Activated naive CD4-positive, alpha-beta T cell treated with anti-CD3 and anti-CD28 coated beads for 36 hours (primary cell): ENCODE results near the gene C11orf24. TPM values are rescaled to one million over a fixed set of nuclear protein-coding genes. Genes with fewer than 3 reads are reported as not detected.
"Not testable (repeated sequence)": the region's sequence is repeated elsewhere in the genome, so short reads cannot be mapped to it uniquely, and the experiment has no call there.

Experiments
- CTCF ChIA-PET: fragments of 350-600 bp; sonication (Branson Sonifier 250); formaldehyde crosslinking; loops from one replicate; lab custom pipeline; 2021; ENCODE audit warnings: antibody characterized with exemption; lab: Charles Lee
- DNase-seq: peaks from one replicate; pipeline ENCODE4 v3.0.0-alpha.2; 2020
- H3K27ac Mint-ChIP-seq: one replicate; pipeline ENCODE4 v1.8.0; 2021; ENCODE audit warnings: mild to moderate bottlenecking, mixed read lengths
- H3K27me3 Mint-ChIP-seq: one replicate; pipeline ENCODE4 v1.8.0; 2021; ENCODE audit warnings: low read depth, mixed read lengths
- H3K36me3 Mint-ChIP-seq: one replicate; pipeline ENCODE4 v1.8.0; 2021; ENCODE audit warnings: low read depth, mixed read lengths
- H3K4me1 Mint-ChIP-seq: one replicate; pipeline ENCODE4 v1.8.0; 2021; ENCODE audit warnings: low read depth, mixed read lengths
- H3K4me3 Mint-ChIP-seq: one replicate; pipeline ENCODE4 v1.8.0; 2021; ENCODE audit warnings: mild to moderate bottlenecking, moderate library complexity, mixed read lengths
- H3K9me3 Mint-ChIP-seq: one replicate; pipeline ENCODE4 v1.8.0; 2021; ENCODE audit warnings: mixed read lengths
- intact Hi-C: fragments of 100-400 bp; cut with micrococcal nuclease; formaldehyde crosslinking; loops from one replicate; pipeline ENCODE4 v1.15.1; 2023
- total RNA-seq, 2 experiments: library from RNA; stranded (reverse); gene quantifications; one replicate each; pipeline ENCODE4 v1.2.3, GENCODE V29; 2021

The C11orf24 gene
- total RNA-seq, 2 experiments from 2014 or later, result 28.5 to 29.5 TPM

GRCh38 chr11:68309621-68310185 is 37.9 kb upstream of the C11orf24 start:
- CTCF ChIA-PET, result interaction anchor here (1.6 to 2.0 kb wide), 2 partner anchors 52 to 72 kb away, joined by 4 to 6 read pairs; no protein-coding TSS in a partner anchor
- no peaks in the 10 kb centered on the region for H3K9me3 Mint-ChIP-seq
- H3K36me3 Mint-ChIP-seq, result peaks cover 4% of the 10 kb centered on the region
- H3K4me3 Mint-ChIP-seq, result no peak overlapping the region
- intact Hi-C loops, result no loop called here
- no peak for DNase-seq
- H3K27me3 Mint-ChIP-seq, result no peaks in the 10 kb centered on the region
- H3K27ac Mint-ChIP-seq, result no peak overlapping the region
- peaks cover 14% of the 10 kb centered on the region for H3K4me1 Mint-ChIP-seq

GRCh38 chr11:68308068-68308467 is 36.3 kb upstream of the C11orf24 start:
- no peak overlapping the region for H3K27ac Mint-ChIP-seq
- no peaks in the 10 kb centered on the region for H3K27me3 Mint-ChIP-seq
- no peaks in the 10 kb centered on the region for H3K4me1 Mint-ChIP-seq
- H3K9me3 Mint-ChIP-seq, result peaks cover 2% of the 10 kb centered on the region
- H3K4me3 Mint-ChIP-seq, result no peak overlapping the region
- no peaks in the 10 kb centered on the region for H3K36me3 Mint-ChIP-seq
- CTCF ChIA-PET, result interaction anchor here (1.4 to 2.0 kb wide), 2 partner anchors 10 to 51 kb away, joined by 4 to 6 read pairs; no protein-coding TSS in a partner anchor
- intact Hi-C loops, result no loop called here
- DNase-seq, result no peak

GRCh38 chr11:68306636-68307035 is 34.9 kb upstream of the C11orf24 start:
- no peaks in the 10 kb centered on the region for H3K27me3 Mint-ChIP-seq
- CTCF ChIA-PET, result interaction anchor here (1.4 kb wide), 1 partner anchor 8 kb away, joined by 4 read pairs; no protein-coding TSS in a partner anchor
- no peaks in the 10 kb centered on the region for H3K36me3 Mint-ChIP-seq

GRCh38 chr11:68303982-68304780 is 32.4 kb upstream of the C11orf24 start:
- Mint-ChIP-seq H3K4me1 (no peaks in the 10 kb centered on the region), H3K27ac (no peak overlapping the region), H3K4me3 (no peak overlapping the region), H3K36me3 (no peaks in the 10 kb centered on the region), H3K9me3 (peaks cover 2% of the 10 kb centered on the region), H3K27me3 (no peaks in the 10 kb centered on the region)
- intact Hi-C loops, result no loop called here
- CTCF ChIA-PET, result interaction anchor here (2.0 kb wide), 1 partner anchor 47 kb away, joined by 7 read pairs; no protein-coding TSS in a partner anchor
- no peak for DNase-seq

More at GRCh38 chr11:68306636-68307035, 34.9 kb upstream of the C11orf24 start:
- DNase-seq, result no peak
- intact Hi-C loops, result no loop called here
- H3K27ac Mint-ChIP-seq, result no peak overlapping the region
- no peak overlapping the region for H3K4me3 Mint-ChIP-seq
- H3K9me3 Mint-ChIP-seq, result peaks cover 2% of the 10 kb centered on the region
- no peaks in the 10 kb centered on the region for H3K4me1 Mint-ChIP-seq

- no peaks in the 10 kb centered on the region for H3K36me3 Mint-ChIP-seq
- H3K4me1 Mint-ChIP-seq, result no peaks in the 10 kb centered on the region
- no peak for DNase-seq
- intact Hi-C loops, result no loop called here
- peaks cover 2% of the 10 kb centered on the region for H3K9me3 Mint-ChIP-seq
- CTCF ChIA-PET, result interaction anchor here (2.0 kb wide), 1 partner anchor 46 kb away, joined by 7 read pairs; no protein-coding TSS in a partner anchor
- H3K27ac Mint-ChIP-seq, result no peak overlapping the region
- H3K4me3 Mint-ChIP-seq, result no peak overlapping the region
- H3K27me3 Mint-ChIP-seq, result no peaks in the 10 kb centered on the region
These were observed 31.3 kb upstream of the C11orf24 start for GRCh38 chr11:68303083-68303482.

- Mint-ChIP-seq H3K9me3 (peaks cover 2% of the 10 kb centered on the region), H3K36me3 (no peaks in the 10 kb centered on the region), H3K27me3 (no peaks in the 10 kb centered on the region), H3K27ac (no peak overlapping the region), H3K4me1 (no peaks in the 10 kb centered on the region), H3K4me3 (no peak overlapping the region)
- CTCF ChIA-PET, result interaction anchor here (2.0 kb wide), 1 partner anchor 45 kb away, joined by 7 read pairs; no protein-coding TSS in a partner anchor
- intact Hi-C loops, result no loop called here
- DNase-seq, result no peak
These were observed 30.9 kb upstream of the C11orf24 start for GRCh38 chr11:68302670-68303069.

GRCh38 chr11:68302256-68302655 is 30.5 kb upstream of the C11orf24 start:
- Mint-ChIP-seq H3K4me1 (no peaks in the 10 kb centered on the region), H3K9me3 (peaks cover 2% of the 10 kb centered on the region), H3K4me3 (no peak overlapping the region), H3K27me3 (no peaks in the 10 kb centered on the region), H3K27ac (no peak overlapping the region), H3K36me3 (no peaks in the 10 kb centered on the region)
- intact Hi-C loops, result no loop called here
- no peak for DNase-seq
- CTCF ChIA-PET, result no interaction called here

- Mint-ChIP-seq H3K4me3 (no peak overlapping the region), H3K27me3 (no peaks in the 10 kb centered on the region), H3K9me3 (peaks cover 2% of the 10 kb centered on the region), H3K27ac (no peak overlapping the region), H3K4me1 (no peaks in the 10 kb centered on the region), H3K36me3 (no peaks in the 10 kb centered on the region)
- DNase-seq, result no peak
- intact Hi-C loops, result no loop called here
- CTCF ChIA-PET, result interaction anchor here (0.7 to 6.5 kb wide), 6 partner anchors 16 to 146 kb away, joined by 3 to 151 read pairs (median 24); partner anchors contain the start of gene C11orf24
These were observed 28.5 kb upstream of the C11orf24 start for GRCh38 chr11:68300076-68300830.

- H3K27me3 Mint-ChIP-seq, H3K4me1 Mint-ChIP-seq, DNase-seq, H3K36me3 Mint-ChIP-seq, H3K9me3 Mint-ChIP-seq, H3K4me3 Mint-ChIP-seq, H3K27ac Mint-ChIP-seq: not testable (repeated sequence)
- intact Hi-C loops, result loop anchor here (5.0 kb wide), 1 partner anchor 148 kb away; no protein-coding TSS in a partner anchor
- CTCF ChIA-PET, result interaction anchor here (0.6 to 6.5 kb wide), 8 partner anchors 27 to 291 kb away, joined by 3 to 151 read pairs (median 4); partner anchors contain the start of gene C11orf24
These were observed 27.7 kb upstream of the C11orf24 start for GRCh38 chr11:68299517-68299879.

- Mint-ChIP-seq H3K9me3 (no peaks in the 10 kb centered on the region), H3K4me3 (no peak overlapping the region), H3K27ac (no peak overlapping the region), H3K27me3 (no peaks in the 10 kb centered on the region), H3K36me3 (no peaks in the 10 kb centered on the region), H3K4me1 (no peaks in the 10 kb centered on the region)
- DNase-seq, result no peak
- CTCF ChIA-PET, result interaction anchor here (0.6 to 6.5 kb wide), 16 partner anchors 8 to 290 kb away, joined by 3 to 151 read pairs (median 6); partner anchors contain the start of gene C11orf24
- intact Hi-C loops, result loop anchor here (5.0 kb wide), 1 partner anchor 148 kb away; no protein-coding TSS in a partner anchor
These were observed 27.1 kb upstream of the C11orf24 start for GRCh38 chr11:68298659-68299516.
